Panc1 (cell line): ENCODE results near the gene DCLRE1C. TPM values are rescaled to one million over a fixed set of nuclear protein-coding genes. Genes with fewer than 3 reads are reported as not detected.

Experiments used
- ATAC-seq: fragments of 200-7000 bp; cut with Tn5 transposase; 2 replicates; pipeline ENCODE4 v1.9.1; 2020; ENCODE audit warnings: mild to moderate bottlenecking, moderate library complexity
- BruUV-seq: library from RNA; stranded (reverse); fragments of 400-500 nt; replicated peaks from 2 replicates; lab custom pipeline; 2021; lab: Mats Ljungman, UMichigan
- CTCF ChIA-PET: fragments of 300-600 bp; sonication (Branson Sonifier 250); formaldehyde crosslinking; loops from one replicate; lab custom pipeline; 2022; ENCODE audit warnings: antibody characterized with exemption; lab: Charles Lee
- POLR2A ChIA-PET: fragments of 300-600 bp; sonication (Branson Sonifier 250); formaldehyde crosslinking; loops from one replicate; lab custom pipeline; 2022; ENCODE audit warnings: antibody characterized with exemption; lab: Charles Lee
- DNase-seq: peaks from one replicate; pipeline ENCODE4 v3.0.0-alpha.2; 2010; ENCODE audit warnings: low read depth, low spot score
- H3K27ac ChIP-seq: 2 replicates; pipeline ENCODE4 v1.5.1; 2011; ENCODE audit warnings: mild to moderate bottlenecking, low read length, inconsistent platforms
- H3K27me3 ChIP-seq: fragments of 200-500 bp; sonication (Bioruptor generic); 2 replicates; pipeline ENCODE4 v1.6.0; 2014; ENCODE audit warnings: low read length, inconsistent platforms; ENCODE audit not compliant: control insufficient read depth, insufficient read depth
- H3K36me3 ChIP-seq: fragments of 200-500 bp; sonication (Bioruptor generic); 2 replicates; pipeline ENCODE4 v1.5.1; 2014; ENCODE audit warnings: inconsistent platforms, mild to moderate bottlenecking, low read length, moderate library complexity; ENCODE audit not compliant: control insufficient read depth, insufficient read depth
- H3K4me1 ChIP-seq: 2 replicates; pipeline ENCODE4 v1.5.1; 2011; ENCODE audit warnings: inconsistent platforms, mild to moderate bottlenecking, low read length, moderate library complexity; ENCODE audit not compliant: control insufficient read depth, insufficient read depth
- H3K4me3 ChIP-seq, 2 experiments: 2 replicates each; pipeline ENCODE4 v1.5.1; 2011 to 2012; ENCODE audit warnings: low read depth in 2 of 2, low read length in 2 of 2, mild to moderate bottlenecking in 2 of 2, inconsistent platforms in 1 of 2, moderate library complexity in 1 of 2
- H3K9me3 ChIP-seq: fragments of 200-500 bp; sonication (Bioruptor generic); 2 replicates; pipeline ENCODE4 v1.5.1; 2014; ENCODE audit warnings: low read depth, mild to moderate bottlenecking, inconsistent platforms, low read length, moderate library complexity; ENCODE audit not compliant: control insufficient read depth, insufficient read depth
- CTCF ChIP-seq: fragments of 450-650 bp; IDR thresholded peaks from 2 replicates; pipeline ENCODE4 v1.5.1; 2017; ENCODE audit warnings: mild to moderate bottlenecking
- POLR2AphosphoS5 ChIP-seq: IDR thresholded peaks from 2 replicates; pipeline ENCODE4 v1.6.1; 2012; ENCODE audit warnings: mild to moderate bottlenecking, low read depth, low read length, moderate library complexity
- REST ChIP-seq, 2 experiments: IDR thresholded peaks; 2 replicates each; pipeline ENCODE4 v1.6.1; 2011 to 2012; ENCODE audit warnings: low read depth in 2 of 2, control low read depth in 1 of 2, low read length in 1 of 2, mild to moderate bottlenecking in 1 of 2, moderate library complexity in 1 of 2; ENCODE audit not compliant: insufficient read depth in 1 of 2
- SIN3A ChIP-seq: IDR thresholded peaks from 2 replicates; pipeline ENCODE4 v1.6.1; 2012; ENCODE audit warnings: low read depth, mild to moderate bottlenecking, low read length, moderate library complexity, borderline replicate concordance; ENCODE audit not compliant: insufficient read depth
- TCF7L2 ChIP-seq: IDR thresholded peaks from 2 replicates; pipeline ENCODE4 v1.6.1; 2011; ENCODE audit warnings: mild to moderate bottlenecking, low read depth, low read length, inconsistent platforms
- in situ Hi-C: cut with HindIII; loops from 2 replicates; pipeline ENCODE4 v1.10.0; 2016; ENCODE audit warnings: low sequenced_read_pairs, low pct_unique_long_range_greater_than_20kb
- intact Hi-C: fragments of 100-400 bp; cut with micrococcal nuclease; formaldehyde crosslinking; loops from one replicate; pipeline ENCODE4 v1.10.0; 2022; ENCODE audit not compliant: unreplicated experiment
- total RNA-seq: library from RNA; stranded (reverse); gene quantifications from one replicate; pipeline ENCODE4 v1.2.1, GENCODE V29; 2021; ENCODE audit not compliant: unreplicated experiment

Gene DCLRE1C
- total RNA-seq, 1 experiment from 2014 or later, result 9.1 TPM

- CTCF ChIA-PET, result no interaction called here
Measured at GRCh38 chr10:14906765-14907164, 47.1 kb downstream of the DCLRE1C start.

GRCh38 chr10:14905890-14906289, 48.0 kb downstream of the DCLRE1C start:
- in situ Hi-C loops, result no loop called here
- ChIA-PET POLR2A (no interaction called here), CTCF (no interaction called here)
- no peaks in the 10 kb centered on the region for H3K27me3 ChIP-seq
- H3K9me3 ChIP-seq, result peaks cover 3% of the 10 kb centered on the region; the same call in 1 of the 2 replicates
- no peaks in the 10 kb centered on the region for H3K4me1 ChIP-seq
- BruUV-seq, result no TSS peak
- no peak for ATAC-seq
- no peak overlapping the region for H3K4me3 ChIP-seq
- H3K27ac ChIP-seq, result no peak overlapping the region
- peaks cover 3% of the 10 kb centered on the region; the same call in 1 of the 2 replicates for H3K36me3 ChIP-seq
- DNase-seq, result no peak
- no peak for TF ChIP-seq TCF7L2
- TF ChIP-seq SIN3A, result no peak
- TF ChIP-seq REST (IDR thresholded peaks at IDR 0.05; ENCODE audit: insufficient read depth in 1 of 2, low read depth in 2 of 2, low read length in 1 of 2), result no peak
- TF ChIP-seq POLR2AphosphoS5, result no peak
- no peak for TF ChIP-seq CTCF
- intact Hi-C loops, result no loop called here

More at GRCh38 chr10:14906765-14907164, 47.1 kb downstream of the DCLRE1C start:
- POLR2A ChIA-PET, result no interaction called here
- DNase-seq (no peak), ATAC-seq (no peak)
- Histone ChIP-seq H3K27me3 (no peaks in the 10 kb centered on the region), H3K4me1 (no peaks in the 10 kb centered on the region), H3K4me3 (no peak overlapping the region), H3K36me3 (peaks cover 3% of the 10 kb centered on the region; the same call in 1 of the 2 replicates), H3K9me3 (peaks cover 3% of the 10 kb centered on the region; the same call in 1 of the 2 replicates), H3K27ac (no peak overlapping the region)
- no TSS peak for BruUV-seq
- no peak for TF ChIP-seq TCF7L2
- TF ChIP-seq SIN3A, result no peak
- no peak for TF ChIP-seq POLR2AphosphoS5
- no peak for TF ChIP-seq CTCF
- TF ChIP-seq REST (IDR thresholded peaks at IDR 0.05; ENCODE audit: insufficient read depth in 1 of 2, low read depth in 2 of 2, low read length in 1 of 2), result no peak
- intact Hi-C loops (no loop called here), in situ Hi-C loops (no loop called here)
